GM18508 (cell line): ENCODE results near the gene EML4.
"Not testable (repeated sequence)": the region's sequence is repeated elsewhere in the genome, so short reads cannot be mapped to it uniquely, and the experiment has no call there.

Experiments
- ATAC-seq: cut with Tn5 transposase; IDR thresholded peaks from one replicate; pipeline ENCODE4 v1.9.1; 2021; ENCODE audit warnings: moderate number of reproducible peaks; ENCODE audit not compliant: insufficient read depth, unreplicated experiment

EML4 gene

GRCh38 chr2:42169874-42170521, 845 bp downstream of the EML4 start:
- peak; percentile 28 for ATAC-seq

DNA sequence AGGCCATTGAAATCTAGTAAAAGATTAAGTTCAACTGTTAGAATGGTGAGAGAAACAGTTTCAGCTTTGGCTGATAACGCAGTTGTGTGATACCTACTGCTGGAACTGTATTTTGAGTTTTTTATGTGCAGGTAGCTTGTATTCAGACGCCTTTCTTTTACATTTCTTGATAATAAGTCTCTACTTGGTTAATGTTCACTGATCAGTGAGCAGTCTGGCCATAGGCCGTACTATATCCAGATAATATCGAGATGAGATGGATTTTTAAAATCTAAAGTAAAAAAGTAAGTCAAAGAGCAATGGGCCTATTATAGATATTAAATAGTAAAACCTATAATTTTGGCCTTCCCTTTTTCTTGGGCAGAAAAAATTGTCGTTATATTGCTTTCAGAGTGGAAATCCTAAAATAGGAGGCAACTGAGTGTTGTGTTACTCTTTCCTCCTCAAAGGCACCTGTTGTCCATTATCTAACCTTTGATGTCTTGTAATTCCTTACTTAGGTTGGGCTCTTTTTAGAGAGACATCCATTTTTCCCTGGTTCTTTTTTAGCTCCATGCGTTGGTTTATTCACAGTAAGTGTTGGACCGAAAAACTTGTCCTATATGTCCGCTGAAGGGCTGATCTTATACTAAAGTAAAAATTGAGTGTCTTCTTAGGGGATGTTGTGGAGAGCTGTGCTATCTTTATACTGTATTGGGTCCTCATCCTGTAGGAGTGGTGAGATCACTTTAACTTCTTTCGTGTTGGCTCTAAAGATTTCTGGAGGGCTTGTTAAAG, 1.7 kb downstream of the EML4 start:
- no peak for ATAC-seq

DNA sequence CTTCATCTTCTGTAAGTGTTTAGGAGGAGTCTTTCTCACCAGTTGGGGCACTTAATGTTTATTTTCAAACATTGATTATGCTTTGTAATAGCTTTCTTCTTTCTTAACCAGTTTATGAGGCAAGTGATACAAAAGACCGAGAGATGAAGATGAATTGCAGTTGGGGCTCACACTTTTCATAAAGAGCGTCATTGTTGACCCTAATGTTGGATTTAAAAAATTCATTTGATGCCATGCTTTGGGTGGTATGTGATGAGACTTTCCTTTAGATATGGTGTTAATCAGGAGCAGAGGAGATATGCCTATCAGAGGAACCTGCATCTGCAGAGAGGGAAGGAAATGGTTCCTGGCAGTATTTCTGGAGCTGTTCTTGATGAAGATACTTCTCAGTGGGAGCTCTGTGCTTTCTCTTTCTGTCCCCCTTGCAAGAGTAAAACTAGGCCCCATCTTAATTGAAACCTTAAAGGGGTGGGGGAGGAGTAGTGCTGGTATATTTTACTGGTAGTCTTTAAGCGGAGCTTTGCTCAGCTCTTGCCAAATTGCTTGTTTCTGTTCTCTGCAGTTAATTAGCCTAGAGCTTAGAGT, 2.3 kb downstream of the EML4 start:
- ATAC-seq = no peak

GRCh38 chr2:42172020-42172419, 2.9 kb downstream of the EML4 start:
- no peak for ATAC-seq

DNA sequence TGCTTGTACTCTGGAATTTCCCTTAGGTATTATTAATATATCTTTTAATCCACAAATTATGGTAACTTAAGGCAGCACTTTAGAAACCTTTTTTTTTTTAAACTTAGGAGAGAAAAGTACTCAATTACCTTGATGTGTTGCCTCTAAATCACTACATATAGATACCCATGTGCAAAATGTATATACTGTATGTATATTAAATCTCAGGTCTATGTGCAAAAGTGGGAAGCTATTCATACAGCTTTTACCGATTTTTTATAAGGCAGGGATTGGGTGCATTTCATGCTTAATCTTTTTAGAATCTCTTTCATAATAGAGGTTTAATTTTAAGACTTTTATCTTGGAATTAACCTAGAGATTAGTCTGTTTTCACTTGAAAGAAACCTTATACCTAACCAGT, 3.4 kb downstream of the EML4 start:
- no peak for ATAC-seq

GRCh38 chr2:42173467-42173866, 4.3 kb downstream of the EML4 start:
- ATAC-seq = not testable (repeated sequence)

DNA sequence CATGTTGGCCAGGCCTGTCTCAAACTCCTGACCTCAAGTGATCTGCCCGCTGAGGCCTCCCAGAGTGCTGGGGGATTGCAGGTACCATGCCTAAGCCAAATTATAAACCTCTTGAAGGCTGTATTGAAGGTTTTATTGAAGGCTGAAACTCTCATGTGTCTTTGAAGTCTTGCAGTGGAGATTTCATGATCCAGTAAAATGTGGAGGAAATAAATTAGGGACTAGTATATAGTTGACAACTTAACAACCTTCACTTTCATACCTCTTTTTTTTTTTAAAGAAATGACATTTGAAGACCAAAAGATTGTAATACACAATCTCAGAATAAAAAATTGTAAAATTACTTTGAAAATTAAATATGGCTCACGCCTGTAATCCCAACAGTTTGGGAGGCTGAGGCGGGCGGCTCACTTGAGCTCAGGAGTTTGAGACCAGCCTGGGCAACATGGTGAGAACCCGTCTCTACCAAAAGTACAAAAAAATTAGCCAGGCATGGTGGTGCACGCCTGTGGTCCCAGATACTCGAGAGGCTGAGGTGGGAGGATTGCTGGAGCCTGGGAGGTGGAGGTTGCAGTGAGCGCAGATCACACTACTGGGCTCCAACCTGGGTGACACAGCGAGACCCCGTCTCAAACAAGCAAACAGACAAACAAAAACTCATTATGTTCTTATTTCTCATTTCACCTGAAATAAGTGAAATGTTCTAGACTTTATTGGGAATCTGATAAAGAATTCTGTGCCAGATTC, 8.0 kb downstream of the EML4 start:
- ATAC-seq = no peak

- ATAC-seq = no peak
Measured at GRCh38 chr2:42178335-42178734, 9.2 kb downstream of the EML4 start.

- no peak for ATAC-seq
Measured at GRCh38 chr2:42180300-42180699, 11.1 kb downstream of the EML4 start.

DNA sequence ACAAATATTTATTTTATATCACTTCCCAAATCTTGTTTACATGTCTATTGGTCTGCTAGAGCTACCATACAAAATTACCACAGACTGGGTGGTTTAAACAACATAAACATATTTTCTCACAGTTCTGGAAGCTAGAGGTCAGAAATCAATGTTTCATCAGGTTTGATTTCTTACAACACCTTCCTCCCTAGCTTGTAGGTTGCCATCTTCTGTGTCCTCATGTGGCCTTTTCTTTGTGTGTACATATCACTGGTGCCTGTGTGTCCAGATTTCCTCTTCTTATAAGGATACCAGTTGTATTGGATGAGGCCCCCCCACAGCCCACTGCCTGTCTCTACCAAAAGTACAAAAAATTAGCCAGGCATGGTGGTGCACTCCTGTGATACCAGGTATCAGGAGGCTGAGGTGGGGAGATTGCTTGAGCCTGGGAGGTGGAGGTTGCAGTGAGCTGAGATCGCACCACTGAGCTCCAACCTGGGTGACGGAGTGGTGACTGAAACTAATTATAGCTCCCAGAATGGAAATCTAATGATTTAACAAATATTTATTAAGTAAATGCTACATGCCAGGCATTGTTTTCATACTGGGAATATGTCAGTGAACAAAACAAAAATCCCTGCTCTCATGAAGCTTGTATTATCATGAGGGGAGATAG, 13.6 kb downstream of the EML4 start:
- no peak for ATAC-seq

- ATAC-seq = no peak
Measured at GRCh38 chr2:42183775-42184174, 14.6 kb downstream of the EML4 start.

DNA sequence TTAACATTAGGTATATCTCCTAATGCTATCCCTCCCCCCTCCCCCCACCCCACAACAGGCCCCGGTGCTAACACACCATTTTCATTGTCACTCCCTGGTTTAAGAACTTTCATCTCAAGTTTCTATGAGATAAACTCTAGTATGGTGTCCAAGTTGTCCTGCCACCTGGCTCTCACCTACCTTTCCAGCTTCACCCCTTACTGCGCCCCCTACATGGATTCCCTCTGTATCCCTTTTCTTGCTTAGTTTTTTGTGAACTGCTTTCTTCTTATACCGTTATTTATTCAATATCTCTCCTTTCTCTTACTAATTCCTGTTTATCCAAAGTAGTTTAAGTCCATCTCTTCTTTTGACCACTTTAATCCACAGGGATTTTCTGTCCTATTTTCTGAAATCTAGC, 15.2 kb downstream of the EML4 start:
- ATAC-seq = no peak

DNA sequence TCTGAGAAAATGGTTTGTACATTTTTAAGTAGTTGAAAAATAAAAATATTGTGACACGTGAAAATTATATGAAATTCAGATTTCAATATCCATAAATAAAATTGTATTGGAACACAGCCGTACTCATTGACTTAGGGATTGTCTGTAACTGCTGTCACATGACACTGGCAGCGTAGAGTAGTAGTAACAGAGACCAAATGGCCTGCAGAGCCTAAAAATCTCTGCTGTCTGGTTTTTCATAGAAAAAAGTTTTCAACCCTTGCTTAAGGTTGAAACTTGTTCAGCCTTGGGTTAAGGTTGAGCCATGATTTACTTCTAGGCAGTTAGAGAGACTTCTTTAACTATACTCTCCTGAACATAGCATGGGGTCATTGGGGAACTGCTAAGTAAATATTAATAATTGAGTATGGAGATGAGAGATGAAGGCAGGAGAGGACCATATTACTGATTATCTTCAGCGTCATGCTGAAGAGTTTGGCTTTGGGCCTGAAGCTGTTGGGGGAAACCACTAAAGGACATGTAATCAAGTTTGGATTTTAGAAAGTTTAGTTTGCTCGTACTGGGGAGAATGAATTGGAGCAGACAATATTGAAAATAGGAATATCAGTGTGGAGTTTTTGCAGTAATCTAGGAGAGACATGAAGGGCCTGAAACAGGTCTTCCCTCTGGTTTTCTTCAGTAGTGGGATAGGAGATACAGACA, 16.2 kb downstream of the EML4 start:
- ATAC-seq = no peak

DNA sequence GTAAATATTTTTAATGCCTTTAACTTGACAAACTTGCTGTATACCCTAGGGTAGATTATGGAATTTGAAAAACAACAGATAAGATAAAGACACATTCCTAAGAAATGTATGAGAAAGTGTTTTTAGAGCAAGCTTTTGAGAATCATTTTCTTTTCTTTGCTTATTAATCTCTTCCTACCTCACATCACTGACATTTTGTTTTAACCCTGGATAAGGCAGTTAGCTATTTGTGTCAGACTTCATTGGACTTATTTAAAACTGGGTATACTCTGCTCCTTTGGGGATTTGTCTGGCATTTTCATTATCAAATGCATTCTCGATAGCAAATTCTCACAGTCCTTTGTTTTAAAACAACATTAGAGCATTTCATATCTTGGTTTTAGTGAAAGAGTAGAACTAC, 17.2 kb downstream of the EML4 start:
- no peak for ATAC-seq

GRCh38 chr2:42186945-42187632, 17.9 kb downstream of the EML4 start:
- ATAC-seq = no peak

DNA sequence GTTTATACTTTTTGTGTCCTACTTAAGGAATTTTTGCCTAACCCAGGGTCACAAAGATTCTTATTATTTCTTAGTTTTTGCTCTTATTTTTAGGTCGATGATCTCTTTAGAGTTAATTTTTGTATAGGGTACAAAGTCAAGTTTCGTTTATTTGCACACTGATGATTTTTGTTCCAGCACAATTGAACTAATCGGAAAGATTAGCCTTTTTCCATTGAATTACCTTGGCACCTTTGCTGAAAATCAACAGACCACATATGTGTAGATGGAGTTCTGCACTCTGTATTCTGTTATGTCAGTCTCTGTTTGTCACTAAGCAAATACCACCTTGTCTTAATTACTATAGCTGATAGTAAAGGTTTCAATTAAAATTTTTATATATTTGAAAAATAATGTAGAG, 18.7 kb downstream of the EML4 start:
- ATAC-seq = no peak

DNA sequence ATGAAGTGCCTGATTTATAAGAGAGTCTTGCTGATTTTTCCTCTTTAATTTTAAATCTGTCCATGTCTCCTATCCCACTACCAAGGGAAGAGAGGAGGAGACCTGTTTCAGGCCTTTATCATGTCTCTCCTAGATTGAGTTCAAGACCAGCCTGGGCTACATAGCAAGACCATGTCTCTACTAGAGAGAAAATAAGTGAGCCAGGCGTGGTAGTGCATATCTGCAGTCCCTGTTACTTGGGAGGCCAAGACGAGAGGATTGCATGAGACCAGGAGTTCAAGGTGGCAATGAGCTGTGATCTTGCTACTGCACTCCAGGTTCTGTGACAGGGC, 20.0 kb downstream of the EML4 start:
- no peak for ATAC-seq

DNA sequence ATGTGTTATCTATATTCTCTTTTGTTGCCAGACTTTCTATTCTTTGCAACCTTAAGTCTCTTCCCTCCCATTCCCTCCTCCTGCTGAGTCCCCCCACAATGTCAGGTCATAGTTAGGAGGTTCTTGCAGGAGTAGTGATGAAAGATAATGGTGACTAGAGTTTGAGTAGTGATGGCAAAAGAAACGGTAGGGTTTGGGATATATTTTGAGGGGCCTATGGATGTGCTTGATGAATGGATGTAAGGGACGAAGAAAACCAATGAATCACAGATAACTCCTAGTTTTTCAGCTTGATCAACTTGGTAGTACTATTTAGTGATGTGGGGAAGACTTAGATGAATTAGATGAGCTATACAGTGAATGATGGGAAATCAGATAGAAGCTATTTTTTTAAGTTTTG, 21.0 kb downstream of the EML4 start:
- ATAC-seq = no peak

DNA sequence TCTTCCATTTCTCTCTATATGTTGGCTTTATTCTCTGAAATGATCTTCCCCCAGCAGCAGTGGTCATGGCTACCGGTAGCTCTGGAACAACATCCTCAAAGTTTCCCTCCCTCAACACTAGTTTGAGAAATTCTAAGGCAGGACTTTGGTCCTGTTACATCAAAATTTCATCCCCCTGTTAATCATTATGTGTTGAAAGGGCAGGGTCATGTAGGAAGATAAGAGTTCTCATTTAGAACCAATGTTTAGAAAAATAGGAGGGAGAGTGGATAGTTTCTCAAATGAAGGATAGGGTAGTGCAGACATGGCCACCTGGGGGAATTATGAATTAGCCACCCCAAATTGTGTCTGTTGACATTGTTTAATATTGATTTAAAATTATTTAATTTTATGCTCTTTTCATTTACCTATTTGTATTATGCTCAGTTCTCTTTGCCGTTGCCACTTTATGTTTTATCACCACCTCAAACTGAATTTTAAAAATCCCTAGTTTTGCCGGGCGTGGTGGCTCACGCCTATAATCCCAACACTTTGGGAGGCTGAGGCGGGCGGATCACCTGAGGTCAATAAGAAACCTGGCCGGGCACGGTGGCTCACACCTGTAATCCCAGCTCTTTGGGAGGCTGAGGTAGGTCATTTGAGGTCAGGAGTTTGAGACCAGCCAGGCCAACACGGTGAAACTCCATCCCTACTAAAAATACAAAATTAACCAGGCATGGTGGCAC, 22.3 kb downstream of the EML4 start:
- ATAC-seq = no peak
